Measurements from ENCODE around the gene RNF186.
"Not testable (repeated sequence)": the region's sequence is repeated elsewhere in the genome, so short reads cannot be mapped to it uniquely, and the experiment has no call there.

RNF186 gene

DNA sequence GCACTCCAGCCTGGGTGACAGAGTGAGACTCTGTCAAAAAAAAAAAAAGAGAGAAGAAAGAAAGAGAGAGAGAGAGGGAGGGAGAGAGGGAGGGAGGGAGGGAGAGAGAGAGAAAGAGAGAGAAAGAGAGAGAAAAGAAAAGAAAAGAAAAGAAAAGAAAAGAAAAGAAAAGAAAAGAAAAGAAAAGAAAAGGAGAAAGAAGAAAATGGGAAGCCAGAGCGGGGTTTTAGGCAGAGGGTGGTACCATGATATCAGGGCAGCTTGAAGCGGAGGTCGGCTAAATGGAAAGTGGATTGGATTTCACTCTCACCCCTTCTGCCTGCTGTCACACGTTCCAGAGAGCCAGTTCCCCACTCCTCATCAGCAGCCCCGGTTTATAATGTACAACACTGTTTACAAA is 17.3 kb downstream of the RNF186 start:
- no peak overlapping the region for H3K4me3 ChIP-seq (ENCODE audit: low read depth, low read length)
- DNase-seq (ENCODE audit: low read depth), result no peak
- TF ChIP-seq, protein P1, sequence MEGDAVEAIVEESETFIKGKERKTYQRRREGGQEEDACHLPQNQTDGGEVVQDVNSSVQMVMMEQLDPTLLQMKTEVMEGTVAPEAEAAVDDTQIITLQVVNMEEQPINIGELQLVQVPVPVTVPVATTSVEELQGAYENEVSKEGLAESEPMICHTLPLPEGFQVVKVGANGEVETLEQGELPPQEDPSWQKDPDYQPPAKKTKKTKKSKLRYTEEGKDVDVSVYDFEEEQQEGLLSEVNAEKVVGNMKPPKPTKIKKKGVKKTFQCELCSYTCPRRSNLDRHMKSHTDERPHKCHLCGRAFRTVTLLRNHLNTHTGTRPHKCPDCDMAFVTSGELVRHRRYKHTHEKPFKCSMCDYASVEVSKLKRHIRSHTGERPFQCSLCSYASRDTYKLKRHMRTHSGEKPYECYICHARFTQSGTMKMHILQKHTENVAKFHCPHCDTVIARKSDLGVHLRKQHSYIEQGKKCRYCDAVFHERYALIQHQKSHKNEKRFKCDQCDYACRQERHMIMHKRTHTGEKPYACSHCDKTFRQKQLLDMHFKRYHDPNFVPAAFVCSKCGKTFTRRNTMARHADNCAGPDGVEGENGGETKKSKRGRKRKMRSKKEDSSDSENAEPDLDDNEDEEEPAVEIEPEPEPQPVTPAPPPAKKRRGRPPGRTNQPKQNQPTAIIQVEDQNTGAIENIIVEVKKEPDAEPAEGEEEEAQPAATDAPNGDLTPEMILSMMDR (IDR thresholded peaks at IDR 0.05; ENCODE audit: control insufficient read depth, extremely low read depth, insufficient read depth), result no peak

DNA sequence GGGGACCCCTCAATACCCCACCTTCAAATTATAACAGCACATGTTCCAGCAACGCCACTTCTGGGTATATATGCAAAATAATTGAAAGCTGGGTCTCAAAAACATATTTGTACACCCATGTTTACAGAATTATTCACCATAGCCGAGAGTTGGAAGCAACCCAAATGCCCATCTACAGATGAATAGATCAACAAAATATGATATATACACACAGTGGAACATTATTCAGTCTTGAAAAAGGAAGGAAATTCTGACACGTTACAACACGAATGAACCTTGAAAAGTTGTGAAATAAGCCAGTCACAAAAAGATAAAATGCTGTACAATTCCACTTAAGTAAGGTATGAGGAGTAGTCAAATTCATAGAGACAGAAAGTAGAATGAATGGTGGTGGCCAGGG is 20.5 kb downstream of the RNF186 start:
- no peak for DNase-seq (ENCODE audit: low read depth)
- TF ChIP-seq, protein P1 (IDR thresholded peaks at IDR 0.05; ENCODE audit: control insufficient read depth, extremely low read depth, insufficient read depth), result no peak
- no peak overlapping the region for H3K4me3 ChIP-seq (ENCODE audit: low read depth, low read length)

DNA sequence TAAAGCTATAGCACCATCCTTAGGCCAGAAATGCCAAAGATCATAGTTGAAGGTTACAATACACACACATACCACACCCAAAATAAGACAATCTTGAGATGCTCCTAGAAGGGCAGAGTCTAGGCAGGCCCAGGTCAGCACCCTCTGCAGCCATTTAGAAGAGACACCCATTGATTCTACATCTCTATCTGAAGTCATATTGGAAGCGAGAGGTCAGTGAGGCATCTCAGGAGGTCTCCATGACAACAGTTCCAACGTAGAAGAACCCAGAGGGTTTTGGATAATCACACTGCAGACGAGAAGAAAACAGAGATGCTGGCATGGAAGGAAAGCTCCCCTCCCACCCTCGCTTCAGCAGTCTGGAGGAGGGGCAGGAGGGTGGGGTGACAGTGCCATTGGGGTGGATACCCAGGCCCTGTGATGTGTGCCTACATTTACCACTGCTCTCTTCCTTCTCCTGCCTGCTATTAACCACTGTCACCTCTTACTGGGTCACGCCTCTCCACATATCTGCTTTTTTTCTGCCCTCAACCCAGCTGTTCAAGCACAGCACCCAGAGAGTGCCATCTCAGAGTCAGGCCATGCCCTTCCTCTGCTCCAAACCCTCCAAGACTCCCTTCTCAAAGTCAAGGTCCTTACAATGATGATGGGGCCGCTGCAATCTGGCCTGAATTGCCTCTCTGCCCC is 21.6 kb downstream of the RNF186 start:
- TF ChIP-seq, protein P1 (IDR thresholded peaks at IDR 0.05; ENCODE audit: control insufficient read depth, extremely low read depth, insufficient read depth), result no peak
- no peak for DNase-seq (ENCODE audit: low read depth)
- H3K4me3 ChIP-seq (ENCODE audit: low read depth, low read length), result no peak overlapping the region

DNA sequence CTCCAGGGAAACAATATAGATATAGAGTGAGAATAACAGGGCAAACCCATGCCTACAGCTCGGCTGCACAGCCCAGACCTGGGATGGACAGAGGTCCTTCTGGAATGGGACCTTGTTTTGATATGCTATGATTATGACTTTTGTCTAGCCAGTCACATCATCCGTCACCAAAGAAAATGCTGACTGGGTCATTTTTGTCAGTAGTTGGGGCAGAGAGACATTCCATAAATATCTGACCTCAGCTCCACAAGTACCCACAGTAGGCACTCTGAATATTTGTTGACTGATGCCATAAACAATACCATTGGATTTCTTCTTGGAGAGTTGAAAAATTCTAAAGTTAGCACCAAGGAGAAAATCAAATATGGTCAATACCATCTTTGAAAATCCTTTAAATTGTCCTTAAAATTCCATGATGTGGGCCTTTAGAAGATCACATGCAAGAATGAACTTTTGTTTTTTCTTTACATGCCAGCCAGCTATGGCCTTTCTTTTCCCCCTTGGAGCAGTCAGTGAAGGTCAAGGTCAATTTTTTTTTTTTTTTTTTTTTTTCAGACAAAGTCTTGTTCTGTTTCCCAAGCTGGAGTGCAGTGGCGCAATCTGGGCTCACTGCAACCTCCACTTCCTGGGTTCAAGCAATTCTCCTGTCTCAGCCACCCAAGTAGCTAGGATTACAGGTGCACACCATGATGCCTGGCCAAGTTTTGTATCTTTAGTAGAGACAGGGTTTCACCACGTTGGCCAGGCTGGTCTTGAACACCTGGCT is 22.7 kb downstream of the RNF186 start:
- no peak for DNase-seq (ENCODE audit: low read depth)
- no peak overlapping the region for H3K4me3 ChIP-seq (ENCODE audit: low read depth, low read length)
- TF ChIP-seq, protein P1 (IDR thresholded peaks at IDR 0.05; ENCODE audit: control insufficient read depth, extremely low read depth, insufficient read depth), result no peak

DNA sequence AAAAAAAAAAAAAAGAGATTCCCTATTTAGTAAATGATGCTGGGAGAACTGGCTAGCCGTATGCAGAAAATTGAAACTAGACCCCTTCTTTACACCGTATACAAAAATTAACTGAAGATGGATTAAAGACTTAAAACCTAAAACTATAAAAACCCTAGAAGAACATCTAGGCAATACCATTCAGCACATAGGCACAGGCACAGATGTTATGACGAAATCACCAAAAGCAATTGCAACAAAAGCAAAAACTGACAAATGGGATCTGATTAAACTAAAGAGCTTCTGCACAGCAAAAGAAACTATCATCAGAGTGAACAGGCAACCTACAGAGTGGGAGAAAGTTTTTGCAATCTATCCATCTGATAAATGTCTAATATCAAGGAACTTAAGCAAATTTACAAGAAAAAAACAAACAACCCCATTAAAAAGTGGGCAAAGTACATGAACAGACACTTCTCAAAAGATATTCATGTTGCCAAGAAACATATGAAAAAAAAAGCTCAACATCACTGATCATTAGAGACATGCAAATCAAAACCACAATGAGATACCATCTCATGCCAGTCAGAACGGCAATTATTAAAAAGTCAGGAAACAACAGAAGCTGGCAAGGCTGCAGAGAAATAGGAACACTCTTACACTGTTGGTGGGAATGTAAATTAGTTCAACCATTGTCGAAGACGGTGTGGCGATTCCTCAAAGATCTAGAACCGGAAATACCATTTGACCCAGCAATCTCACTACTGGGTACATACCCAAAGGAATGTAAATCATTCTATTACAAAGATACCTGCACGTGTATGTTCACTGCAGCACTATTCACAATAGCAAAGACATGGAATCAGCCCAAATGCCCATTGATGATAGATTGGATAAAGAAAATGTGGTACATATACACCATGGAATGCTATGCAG is 24.8 kb downstream of the RNF186 start:
- DNase-seq (ENCODE audit: low read depth); H3K4me3 ChIP-seq (ENCODE audit: low read depth, low read length): not testable (repeated sequence)

DNA sequence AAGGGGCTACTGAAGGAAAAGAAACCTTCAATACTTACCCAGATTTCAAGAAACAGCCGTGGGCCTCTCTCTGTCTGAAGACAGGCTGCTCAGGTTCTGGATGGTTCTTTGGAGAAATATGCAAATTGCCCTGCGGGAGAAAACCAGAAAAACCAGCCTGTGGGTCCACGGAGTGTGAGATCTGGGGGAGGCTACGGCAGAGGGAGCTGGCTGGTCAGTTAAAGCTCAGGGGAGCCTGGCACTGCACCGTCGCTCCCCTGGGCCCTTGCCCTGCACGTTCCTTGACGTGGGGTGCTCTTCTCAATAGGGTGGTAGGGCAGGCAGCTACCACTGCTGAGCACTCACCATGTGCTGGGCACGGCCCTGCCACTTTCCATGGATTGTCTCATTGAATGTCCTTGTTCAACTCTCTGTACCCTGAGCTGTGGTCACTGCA is 28.1 kb downstream of the RNF186 start:
- DNase-seq (ENCODE audit: low read depth), result peak; percentile 50
- TF ChIP-seq, protein P1 (IDR thresholded peaks at IDR 0.05; ENCODE audit: control insufficient read depth, extremely low read depth, insufficient read depth), result no peak
- H3K4me3 ChIP-seq (ENCODE audit: low read depth, low read length), result no peak overlapping the region

DNA sequence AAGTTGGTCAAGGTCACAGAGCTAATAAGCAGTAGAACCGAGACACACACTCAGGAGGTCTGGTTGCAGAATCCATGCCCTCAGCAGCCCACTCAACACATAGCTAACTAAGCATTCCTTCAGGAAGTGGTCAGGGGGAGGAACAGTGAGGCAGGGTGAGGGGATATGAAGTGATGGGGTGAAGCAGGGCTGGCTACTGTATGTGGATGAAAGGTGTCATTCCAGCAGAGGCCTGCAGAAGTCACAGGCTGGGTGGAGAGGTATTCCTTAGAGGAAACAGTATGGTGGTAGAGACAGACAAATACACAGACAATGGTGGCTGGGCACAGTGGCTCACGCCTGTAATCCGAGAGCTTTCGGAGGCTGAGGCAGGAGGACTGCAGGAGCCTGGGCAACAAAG is 29.4 kb downstream of the RNF186 start:
- DNase-seq (ENCODE audit: low read depth), result no peak
- TF ChIP-seq, protein P1 (IDR thresholded peaks at IDR 0.05; ENCODE audit: control insufficient read depth, extremely low read depth, insufficient read depth), result no peak
- no peak overlapping the region for H3K4me3 ChIP-seq (ENCODE audit: low read depth, low read length)

Measured in LNCaP clone FGC (cell line).